Fibroblast of lung (primary cell): ENCODE measurements around the gene ZNF593. TPM values are rescaled to one million over a fixed set of nuclear protein-coding genes. Genes with fewer than 3 reads are reported as not detected.

ENCODE experiments used
- DNase-seq, 2 donors: peaks; one replicate each; pipeline versions ENCODE4 v3.0.0 to v3.0.0-alpha.2; 2010; ENCODE audit warnings: low read depth in 2 of 2
- H2AFZ ChIP-seq: 2 replicates; pipeline ENCODE4 v1.5.1; 2012; ENCODE audit warnings: low read length, control low read depth, inconsistent platforms
- H3K27ac ChIP-seq: 2 replicates; pipeline ENCODE4 v1.5.1; 2011; ENCODE audit warnings: low read length, control low read depth; ENCODE audit not compliant: insufficient read depth
- H3K27me3 ChIP-seq: 2 replicates; pipeline ENCODE4 v1.5.1; 2011; ENCODE audit warnings: mild to moderate bottlenecking, low read length; ENCODE audit not compliant: control insufficient read depth, insufficient read depth
- H3K36me3 ChIP-seq: 2 replicates; pipeline ENCODE4 v1.5.1; 2011; ENCODE audit warnings: low read length; ENCODE audit not compliant: control insufficient read depth, insufficient read depth
- H3K4me1 ChIP-seq: 2 replicates; pipeline ENCODE4 v1.5.1; 2011; ENCODE audit warnings: low read length; ENCODE audit not compliant: control insufficient read depth, insufficient read depth; ENCODE audit errors: extremely low read depth
- H3K4me2 ChIP-seq: 2 replicates; pipeline ENCODE4 v1.5.1; 2011; ENCODE audit warnings: low read length, control low read depth; ENCODE audit not compliant: insufficient read depth; ENCODE audit errors: extremely low read depth
- H3K4me3 ChIP-seq, 4 experiments: fragments of 200-600 bp in 1 of 4; sonication (generic) in 1 of 4; replicated peaks in 1 of 4; 2 replicates each; pipeline ENCODE4 v1.5.1; 2011 to 2016; ENCODE audit warnings: low read length in 4 of 4, low read depth in 3 of 4, mild to moderate bottlenecking in 3 of 4, control low read depth in 2 of 4, inconsistent platforms in 1 of 4, mixed read lengths in 1 of 4; ENCODE audit not compliant: insufficient read depth in 1 of 4; ENCODE audit errors: control extremely low read depth in 1 of 4
- H3K79me2 ChIP-seq: 2 replicates; pipeline ENCODE4 v1.5.1; 2012; ENCODE audit warnings: mild to moderate bottlenecking, low read length, inconsistent platforms; ENCODE audit not compliant: control insufficient read depth, insufficient read depth
- H3K9ac ChIP-seq: 2 replicates; pipeline ENCODE4 v1.5.1; 2011; ENCODE audit warnings: mild to moderate bottlenecking, low read length, control low read depth; ENCODE audit not compliant: insufficient read depth
- H3K9me3 ChIP-seq: 2 replicates; pipeline ENCODE4 v1.5.1; 2012; ENCODE audit warnings: low read depth, low read length; ENCODE audit not compliant: control insufficient read depth, insufficient read depth
- H4K20me1 ChIP-seq: 2 replicates; pipeline ENCODE4 v1.5.1; 2011; ENCODE audit warnings: low read length; ENCODE audit not compliant: control insufficient read depth, insufficient read depth; ENCODE audit errors: extremely low read depth
- EZH2 ChIP-seq: IDR thresholded peaks from 2 replicates; pipeline ENCODE4 v1.5.1; 2012; ENCODE audit warnings: low read length, control low read depth, mild to moderate bottlenecking; ENCODE audit errors: missing control alignments
- polyA plus RNA-seq, 2 donors: library from polyadenylated mRNA; depleted of rRNA in 1 of 2; stranded (reverse) in 1 of 2; unstranded in 1 of 2; fragments of >200 nt; gene quantifications; 2 replicates each; pipeline ENCODE4 v1.2.1, GENCODE V29; 2011 to 2012; ENCODE audit warnings: missing spikeins in 1 of 2
- total RNA-seq: library from RNA; depleted of rRNA; stranded (reverse); fragments of >200 nt; gene quantifications from 2 replicates; pipeline ENCODE4 v1.2.1, GENCODE V29; 2014
- TF ChIP-seq, protein P1 (sequence below), 2 donors: IDR thresholded peaks in 1 of 2; conservative IDR thresholded peaks in 1 of 2; 1 replicate in 1 of 2; 2 replicates in 1 of 2; pipeline ENCODE4 v1.5.1; 2011 to 2012; ENCODE audit warnings: low read length in 2 of 2, control low read depth in 1 of 2, inconsistent platforms in 1 of 2, low read depth in 1 of 2, mild to moderate bottlenecking in 1 of 2

The ZNF593 gene
- total and polyA plus RNA-seq, 2 donors (not counting 1 experiment from before 2014, with no cell fraction given) = 17.6 to 30.7 TPM

DNA sequence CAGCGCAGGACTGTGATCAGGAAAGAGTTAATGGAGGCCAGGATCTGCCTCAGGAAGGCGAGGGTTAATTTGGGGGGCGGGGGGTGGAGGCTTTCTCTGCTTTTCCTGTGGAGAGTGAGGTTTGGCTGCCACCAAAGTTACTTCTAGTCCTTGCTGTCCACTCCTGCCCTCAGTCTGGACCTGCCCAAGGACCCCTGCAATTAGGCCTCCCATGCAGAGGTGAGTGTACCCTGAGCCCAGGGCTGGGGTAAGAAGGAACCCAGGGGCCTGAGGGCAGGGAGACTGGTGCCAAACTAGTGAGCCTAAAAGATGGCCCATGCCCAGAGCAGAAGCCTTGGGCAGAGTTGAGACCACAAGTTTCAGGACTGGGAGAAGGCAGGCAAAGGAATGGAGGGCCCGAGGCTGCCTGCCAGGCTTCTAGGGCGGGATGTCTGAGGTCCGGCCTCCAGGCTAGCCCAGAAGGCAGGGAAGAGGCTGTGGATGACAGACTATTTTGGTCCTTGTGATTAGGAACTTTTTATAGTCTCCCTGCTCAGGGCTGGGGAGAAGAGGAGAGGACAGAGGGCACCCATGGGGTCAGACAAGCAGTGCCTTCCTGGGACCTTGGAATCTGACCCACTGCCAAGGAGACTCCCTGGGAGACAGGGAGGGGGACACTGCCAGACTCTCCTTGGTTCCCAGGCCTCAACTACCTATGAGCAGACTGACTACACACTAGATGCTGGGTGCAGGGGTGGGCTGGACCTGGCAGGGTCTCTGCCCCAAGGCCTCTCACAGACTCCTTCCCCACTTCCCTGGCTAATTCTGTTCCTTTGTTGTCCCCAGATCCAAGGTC, 10.6 kb upstream of the ZNF593 start, which contains the start of gene FAM110D:
Gene FAM110D, plus strand, starts transcription at position 172 of the 835 bp plus-strand sequence. CDS start 2,213 bp downstream, outside the sequence.
- TF ChIP-seq EZH2 = no peak
- TF ChIP-seq, protein P1, sequence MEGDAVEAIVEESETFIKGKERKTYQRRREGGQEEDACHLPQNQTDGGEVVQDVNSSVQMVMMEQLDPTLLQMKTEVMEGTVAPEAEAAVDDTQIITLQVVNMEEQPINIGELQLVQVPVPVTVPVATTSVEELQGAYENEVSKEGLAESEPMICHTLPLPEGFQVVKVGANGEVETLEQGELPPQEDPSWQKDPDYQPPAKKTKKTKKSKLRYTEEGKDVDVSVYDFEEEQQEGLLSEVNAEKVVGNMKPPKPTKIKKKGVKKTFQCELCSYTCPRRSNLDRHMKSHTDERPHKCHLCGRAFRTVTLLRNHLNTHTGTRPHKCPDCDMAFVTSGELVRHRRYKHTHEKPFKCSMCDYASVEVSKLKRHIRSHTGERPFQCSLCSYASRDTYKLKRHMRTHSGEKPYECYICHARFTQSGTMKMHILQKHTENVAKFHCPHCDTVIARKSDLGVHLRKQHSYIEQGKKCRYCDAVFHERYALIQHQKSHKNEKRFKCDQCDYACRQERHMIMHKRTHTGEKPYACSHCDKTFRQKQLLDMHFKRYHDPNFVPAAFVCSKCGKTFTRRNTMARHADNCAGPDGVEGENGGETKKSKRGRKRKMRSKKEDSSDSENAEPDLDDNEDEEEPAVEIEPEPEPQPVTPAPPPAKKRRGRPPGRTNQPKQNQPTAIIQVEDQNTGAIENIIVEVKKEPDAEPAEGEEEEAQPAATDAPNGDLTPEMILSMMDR (conservative IDR thresholded peaks at IDR 0.05 in 1 of 2, IDR thresholded peaks at IDR 0.05 in 1 of 2; ENCODE audit: low read depth in 1 of 2, low read length in 2 of 2) = no peak
- Histone ChIP-seq H3K36me3 (no peaks in the 10 kb centered on the region), H3K4me1 (peaks cover 2% of the 10 kb centered on the region), H3K9ac (no peak within 1 kb of the TSS), H3K27ac (no peak within 1 kb of the TSS), H3K79me2 (no peaks in the 10 kb centered on the region), H3K9me3 (no peaks in the 10 kb centered on the region), H4K20me1 (no peaks in the 10 kb centered on the region), H3K4me2 (no peak within 1 kb of the TSS), H2AFZ (no peak within 1 kb of the TSS), H3K4me3 (no peak within 1 kb of the TSS), H3K27me3 (peaks cover 10% of the 10 kb centered on the region)
- DNase-seq = no peak

DNA sequence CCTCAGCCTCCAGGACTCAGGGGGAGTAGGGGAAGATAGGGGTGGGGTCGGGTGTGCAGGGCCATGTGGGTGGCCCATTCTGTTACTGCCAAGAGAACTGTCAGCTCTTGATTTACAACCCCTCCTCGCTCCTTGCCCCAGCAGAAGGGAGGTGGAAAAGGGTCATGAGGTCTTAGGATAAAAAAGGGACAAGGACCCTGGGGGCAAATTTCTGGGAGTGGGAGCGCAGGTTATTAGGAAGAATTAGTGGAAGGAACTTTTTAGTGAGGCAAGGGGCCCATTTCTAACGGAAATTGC, 10.0 kb upstream of the ZNF593 start:
- TF ChIP-seq, protein P1 (conservative IDR thresholded peaks at IDR 0.05 in 1 of 2, IDR thresholded peaks at IDR 0.05 in 1 of 2; ENCODE audit: low read depth in 1 of 2, low read length in 2 of 2) = no peak
- no peak for TF ChIP-seq EZH2
- H3K27ac ChIP-seq = no peak overlapping the region
- peaks cover 10% of the 10 kb centered on the region for H3K27me3 ChIP-seq
- H3K4me1 ChIP-seq = peaks cover 2% of the 10 kb centered on the region
- no peaks in the 10 kb centered on the region for H4K20me1 ChIP-seq
- H3K4me2 ChIP-seq = no peak overlapping the region
- H2AFZ ChIP-seq = no peak overlapping the region
- DNase-seq = no peak
- H3K9ac ChIP-seq = no peak overlapping the region
- H3K9me3 ChIP-seq = no peaks in the 10 kb centered on the region
- H3K4me3 ChIP-seq = no peak overlapping the region
- no peaks in the 10 kb centered on the region for H3K79me2 ChIP-seq
- no peaks in the 10 kb centered on the region for H3K36me3 ChIP-seq

DNA sequence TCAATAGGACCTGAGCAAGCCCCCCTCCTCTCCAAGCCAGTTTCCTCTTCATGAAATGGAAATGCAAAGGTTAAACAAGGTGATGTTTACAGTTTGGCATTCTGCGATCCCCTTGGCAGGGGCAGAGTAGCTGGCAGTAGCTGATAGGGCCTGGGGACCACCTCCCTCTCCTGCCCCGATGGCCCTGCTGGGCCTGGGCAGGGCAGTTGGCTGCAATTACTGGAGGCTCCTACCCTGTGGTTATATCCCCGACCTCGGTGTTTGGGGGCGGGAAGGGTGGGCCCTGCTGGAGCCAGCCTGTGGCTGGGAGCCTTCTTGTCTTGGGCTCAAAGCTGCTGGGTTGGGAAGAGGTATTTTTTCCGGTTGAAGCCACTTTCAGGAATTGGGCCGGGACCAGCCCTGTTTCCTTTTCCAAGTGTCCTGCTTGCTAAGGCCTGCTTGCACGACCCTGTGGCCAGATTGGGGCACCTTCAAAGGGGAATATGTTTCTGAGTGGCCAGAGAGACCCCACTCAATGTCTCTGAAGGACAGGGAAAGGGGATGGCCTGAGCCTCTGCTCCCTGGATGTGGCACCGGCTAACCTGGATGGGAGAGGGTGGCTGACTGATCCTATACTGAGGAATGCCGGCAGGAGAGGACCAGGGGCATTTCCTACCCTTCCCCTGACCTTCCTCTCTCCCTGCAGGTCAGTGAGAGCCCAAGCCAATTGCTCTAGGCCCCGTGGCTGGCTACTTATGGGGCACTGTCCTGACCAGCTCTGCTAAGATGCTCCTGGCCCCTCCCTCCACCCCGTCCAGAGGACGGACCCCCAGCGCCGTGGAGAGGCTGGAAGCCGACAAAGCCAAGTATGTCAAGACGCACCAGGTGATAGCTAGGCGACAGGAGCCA, 8.9 kb upstream of the ZNF593 start:
- DNase-seq = no peak
- Histone ChIP-seq H3K27ac (no peak overlapping the region), H2AFZ (peak overlapping the region; percentile 35), H3K36me3 (no peaks in the 10 kb centered on the region), H3K9ac (no peak overlapping the region), H4K20me1 (no peaks in the 10 kb centered on the region), H3K4me1 (peaks cover 2% of the 10 kb centered on the region), H3K79me2 (no peaks in the 10 kb centered on the region), H3K9me3 (no peaks in the 10 kb centered on the region), H3K27me3 (peaks cover 7% of the 10 kb centered on the region), H3K4me3 (peak overlapping the region in 1 of 4 experiments; percentile 45), H3K4me2 (peak overlapping the region; percentile 80)
- no peak for TF ChIP-seq EZH2
- TF ChIP-seq, protein P1 (conservative IDR thresholded peaks at IDR 0.05 in 1 of 2, IDR thresholded peaks at IDR 0.05 in 1 of 2; ENCODE audit: low read depth in 1 of 2, low read length in 2 of 2) = no peak
